ENCODE results near the gene EEF1A2. TPM values are rescaled to one million over a fixed set of nuclear protein-coding genes. Genes with fewer than 3 reads are reported as not detected.

Gene EEF1A2
- total RNA-seq, 1 experiment from 2014 or later: 88.1 TPM

Other genes starting within 250 kb of the EEF1A2 start
- gene NKAIN4, start 244.6 kb downstream of the EEF1A2 start, total RNA-seq (2014; rRNA removed; shearing (Covaris generic)): not detected in 2 replicates
- gene ARFGAP1, start 226.3 kb downstream of the EEF1A2 start, total RNA-seq (2014; rRNA removed; shearing (Covaris generic)): 64.4 and 65.8 TPM in 2 replicates
- gene COL20A1, start 205.9 kb downstream of the EEF1A2 start, total RNA-seq (2014; rRNA removed; shearing (Covaris generic)): 0.36 TPM in 1 of 2 replicates, not detected in the other
- gene CHRNA4, start 137.7 kb downstream of the EEF1A2 start, total RNA-seq (2014; rRNA removed; shearing (Covaris generic)): 0.03 and 0.07 TPM in 2 replicates
- gene KCNQ2, start 26.4 kb downstream of the EEF1A2 start, total RNA-seq (2014; rRNA removed; shearing (Covaris generic)): 0.31 and 0.36 TPM in 2 replicates
- 67.4 and 70.6 TPM in 2 replicates for gene PPDPF, start 21.7 kb upstream of the EEF1A2 start, total RNA-seq (2014; rRNA removed; shearing (Covaris generic))
- gene PTK6, start 38.3 kb upstream of the EEF1A2 start, total RNA-seq (2014; rRNA removed; shearing (Covaris generic)): 2.0 and 2.4 TPM in 2 replicates
- not detected in 2 replicates for gene SRMS, start 48.7 kb upstream of the EEF1A2 start, total RNA-seq (2014; rRNA removed; shearing (Covaris generic))
- 1.8 and 2.9 TPM in 2 replicates for gene FNDC11, start 55.1 kb upstream of the EEF1A2 start, total RNA-seq (2014; rRNA removed; shearing (Covaris generic))
- 17.1 and 17.2 TPM in 2 replicates for gene HELZ2, start 75.2 kb upstream of the EEF1A2 start, total RNA-seq (2014; rRNA removed; shearing (Covaris generic))
- 15.0 and 17.5 TPM in 2 replicates for gene GMEB2, start 128.0 kb upstream of the EEF1A2 start, total RNA-seq (2014; rRNA removed; shearing (Covaris generic))
- gene STMN3, start 154.3 kb upstream of the EEF1A2 start, total RNA-seq (2014; rRNA removed; shearing (Covaris generic)): 2.2 and 2.6 TPM in 2 replicates
- gene RTEL1, start 159.2 kb upstream of the EEF1A2 start, total RNA-seq (2014; rRNA removed; shearing (Covaris generic)): 17.8 and 22.2 TPM in 2 replicates
- gene TNFRSF6B, start 197.6 kb upstream of the EEF1A2 start, total RNA-seq (2014; rRNA removed; shearing (Covaris generic)): 2.4 and 3.4 TPM in 2 replicates
- gene ARFRP1, start 208.9 kb upstream of the EEF1A2 start, total RNA-seq (2014; rRNA removed; shearing (Covaris generic)): 61.1 and 65.7 TPM in 2 replicates
- gene ZGPAT, start 209.0 kb upstream of the EEF1A2 start, total RNA-seq (2014; rRNA removed; shearing (Covaris generic)): 29.8 and 33.2 TPM in 2 replicates
- 53.8 and 59.0 TPM in 2 replicates for gene LIME1, start 237.6 kb upstream of the EEF1A2 start, total RNA-seq (2014; rRNA removed; shearing (Covaris generic))
- 88.0 and 97.9 TPM in 2 replicates for gene SLC2A4RG, start 240.7 kb upstream of the EEF1A2 start, total RNA-seq (2014; rRNA removed; shearing (Covaris generic))

Data from A172 (cell line).